T-helper 1 cell (primary cell): ENCODE measurements around the gene AOPEP.
A peak's percentile ranks its signal among the peaks of the same experiment; 100 is the strongest.

ENCODE experiments used
- DNase-seq, 5 donors: peaks; one replicate each; pipeline ENCODE4 v3.0.0-alpha.2; 2012 to 2020

Gene AOPEP

GRCh38 chr9:94761481-94761880 lies 35.0 kb downstream of the AOPEP start:
- peak in 1 of 5 donors; percentile 36 for DNase-seq

- DNase-seq, result peak in 1 of 5 donors; percentile 50
These were observed 41.0 kb downstream of the AOPEP start for GRCh38 chr9:94767331-94768072.

DNA sequence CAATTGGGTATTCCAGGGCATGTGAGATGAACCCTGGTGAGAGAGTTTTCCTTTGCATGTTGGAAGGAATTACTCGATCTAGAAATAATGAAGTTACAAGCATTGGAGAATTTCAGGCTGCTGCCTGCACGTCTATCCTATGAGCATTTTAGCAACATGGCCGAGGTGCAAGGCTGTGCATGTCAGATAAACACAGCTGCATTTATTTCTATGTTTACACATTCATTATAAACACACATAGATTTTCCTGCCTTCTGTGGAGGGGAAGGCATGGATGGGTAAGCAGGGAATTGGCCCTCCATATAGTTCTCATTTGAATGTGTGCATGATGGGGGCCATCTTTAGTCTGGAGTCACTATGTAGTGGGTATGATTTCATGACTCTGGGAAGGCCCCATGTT lies 42.3 kb downstream of the AOPEP start:
- no peak for DNase-seq

- DNase-seq, result no peak
These were observed 43.8 kb downstream of the AOPEP start for GRCh38 chr9:94770334-94770733.

DNA sequence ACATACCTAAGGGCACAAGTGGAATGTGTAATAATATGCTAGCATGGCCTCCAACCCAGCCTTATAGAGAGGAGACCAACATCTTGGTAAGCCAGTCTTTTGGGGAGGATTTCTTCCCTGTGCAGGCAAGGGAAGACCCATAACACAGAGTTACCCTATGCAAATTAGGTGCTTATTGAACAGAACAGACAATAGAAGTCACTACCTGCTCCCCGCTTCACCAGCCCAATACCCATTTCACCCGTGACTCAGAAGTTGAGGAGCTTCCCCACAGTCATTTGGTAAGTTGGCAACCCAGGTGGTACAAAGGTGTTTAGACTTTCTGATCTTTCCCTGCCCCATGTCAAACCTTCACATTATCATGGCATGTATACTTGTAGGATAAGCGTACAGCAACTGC lies 44.6 kb downstream of the AOPEP start:
- no peak for DNase-seq

GRCh38 chr9:94772144-94772543 lies 45.6 kb downstream of the AOPEP start:
- DNase-seq, result no peak

GRCh38 chr9:94772639-94773303 lies 46.3 kb downstream of the AOPEP start:
- DNase-seq, result no peak

DNA sequence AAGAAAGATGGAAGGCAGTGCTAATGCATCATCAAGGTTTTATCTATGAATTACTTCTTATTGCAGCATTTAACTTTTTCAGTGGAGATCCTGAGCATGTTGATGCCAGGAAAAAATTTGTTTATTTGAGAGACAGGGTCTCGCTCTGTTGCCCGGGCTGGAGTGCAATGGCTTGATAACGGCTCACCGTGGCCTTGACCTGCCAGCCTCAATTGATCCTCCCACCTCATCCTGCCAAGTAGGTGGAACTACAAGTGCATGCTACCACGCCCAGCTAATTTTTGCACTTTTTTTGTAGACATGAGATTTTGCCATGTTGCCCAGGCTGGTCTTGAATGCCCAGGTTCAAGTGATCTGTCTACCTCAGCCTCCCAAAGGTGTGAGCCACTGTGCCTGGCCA lies 47.2 kb downstream of the AOPEP start:
- no peak for DNase-seq

GRCh38 chr9:94778013-94778412 lies 51.5 kb downstream of the AOPEP start:
- no peak for DNase-seq

- no peak for DNase-seq
These were observed 52.5 kb downstream of the AOPEP start for GRCh38 chr9:94779031-94779430.

DNA sequence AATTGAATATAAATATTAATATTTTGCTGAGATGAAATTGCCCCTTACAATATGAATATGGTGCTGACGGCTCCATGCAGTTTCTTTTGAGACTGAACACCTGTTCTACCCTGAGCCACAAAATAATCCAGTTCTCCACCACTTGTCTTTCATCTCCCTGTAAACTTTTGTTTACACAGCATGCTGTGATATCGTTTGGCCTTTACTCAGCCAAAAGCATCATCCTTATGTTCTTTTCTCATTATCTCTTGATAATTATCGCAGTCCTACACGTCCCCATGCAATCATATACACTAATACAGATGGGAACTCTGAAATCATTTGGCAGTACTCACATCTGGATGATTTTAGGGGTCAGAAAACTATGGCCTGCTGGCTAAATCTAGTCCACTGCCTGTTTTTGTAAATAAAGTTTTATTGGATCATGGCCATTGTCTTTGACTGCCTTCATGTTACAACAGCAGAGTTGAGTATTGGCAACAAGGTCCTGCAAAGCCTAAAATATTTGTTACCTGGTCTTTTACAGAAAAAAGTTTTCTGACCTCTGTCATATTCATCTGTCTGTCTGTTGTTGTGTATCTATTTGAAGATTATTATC lies 53.3 kb downstream of the AOPEP start:
- no peak for DNase-seq

- no peak for DNase-seq
These were observed 54.0 kb downstream of the AOPEP start for GRCh38 chr9:94780516-94780950.

- DNase-seq, result no peak
These were observed 56.0 kb downstream of the AOPEP start for GRCh38 chr9:94782355-94783101.

GRCh38 chr9:94783102-94783682 lies 56.7 kb downstream of the AOPEP start:
- DNase-seq, result peak in 4 of 5 donors; percentile 9 to 59 (median 21)

DNA sequence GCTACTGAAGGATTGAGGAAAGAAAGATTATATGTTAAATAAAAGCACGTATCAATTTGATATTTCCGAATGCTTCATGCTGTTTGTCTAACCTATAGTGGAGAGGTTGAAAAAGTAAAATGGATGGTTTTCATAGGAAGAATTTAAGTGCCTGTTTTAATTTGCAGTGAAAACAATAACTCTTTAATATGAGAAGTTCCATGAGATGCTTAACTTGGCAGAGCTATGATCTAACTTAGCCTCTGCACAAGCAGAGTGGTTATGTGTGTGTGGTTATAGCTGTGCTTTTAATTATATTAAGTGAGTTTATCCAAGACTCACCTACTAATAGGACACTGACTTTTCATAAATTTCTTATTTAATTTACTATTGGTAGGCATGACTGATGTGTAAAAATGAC lies 57.4 kb downstream of the AOPEP start:
- DNase-seq, result no peak

- DNase-seq, result no peak
These were observed 59.0 kb downstream of the AOPEP start for GRCh38 chr9:94785215-94786169.

GRCh38 chr9:94786586-94786985 lies 60.1 kb downstream of the AOPEP start:
- DNase-seq, result no peak

DNA sequence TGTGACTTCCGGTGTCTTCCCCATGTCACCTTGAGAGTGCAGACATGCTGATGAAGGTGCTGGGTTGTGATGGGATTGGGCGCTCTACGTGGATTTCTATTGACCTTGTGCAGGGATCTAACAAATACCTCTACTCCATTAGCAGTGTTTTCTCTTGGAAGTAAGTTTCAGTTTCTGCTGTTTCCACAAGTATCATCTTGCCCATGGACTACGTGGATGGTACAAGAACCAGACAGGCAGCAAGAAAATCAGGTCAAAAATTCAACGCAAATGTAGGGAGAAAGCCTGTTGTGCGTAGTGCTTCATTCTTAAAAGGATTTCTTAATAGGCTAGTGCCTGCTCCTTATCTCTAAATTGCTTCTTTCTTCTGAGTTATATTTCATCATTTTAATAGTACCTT lies 60.8 kb downstream of the AOPEP start:
- DNase-seq, result no peak

GRCh38 chr9:94788570-94789105 lies 62.1 kb downstream of the AOPEP start:
- no peak for DNase-seq

- DNase-seq, result no peak
These were observed 64.9 kb downstream of the AOPEP start for GRCh38 chr9:94791435-94791834.

DNA sequence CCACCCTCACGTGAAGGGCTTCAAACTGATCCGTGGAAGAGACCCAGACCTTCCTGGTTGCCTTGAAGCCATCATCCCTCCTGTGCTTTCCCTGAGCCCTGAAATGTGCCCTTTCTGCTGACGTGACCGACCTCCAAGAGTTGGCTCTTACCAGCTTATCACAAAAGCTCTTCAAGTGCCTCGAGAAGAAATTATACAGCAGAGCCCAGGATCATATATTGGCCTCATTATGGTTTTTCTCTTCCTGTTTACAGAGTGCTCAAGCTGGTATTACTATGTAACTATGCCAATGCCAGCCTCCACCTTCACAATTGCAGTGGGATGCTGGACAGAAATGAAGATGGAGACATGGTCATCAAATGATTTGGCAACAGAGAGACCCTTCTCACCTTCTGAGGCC lies 66.0 kb downstream of the AOPEP start:
- no peak for DNase-seq
